Hepatocyte (in vitro differentiated cells): ENCODE results near the gene PRR30.

Source experiments
- CTCF ChIP-seq: fragments of 200-600 bp; sonication (generic); IDR thresholded peaks from 2 replicates; pipeline ENCODE4 v1.5.1; 2016; ENCODE audit warnings: antibody characterized with exemption, mild to moderate bottlenecking; ENCODE audit not compliant: poor library complexity
- EZH2 ChIP-seq: fragments of 200-600 bp; sonication (generic); IDR thresholded peaks from 2 replicates; pipeline ENCODE4 v1.6.1; 2016; ENCODE audit warnings: antibody characterized with exemption, mild to moderate bottlenecking, borderline replicate concordance
- EZH2phosphoT487 ChIP-seq: fragments of 200-600 bp; sonication (generic); IDR thresholded peaks from one replicate; pipeline ENCODE4 v1.6.1; 2018; ENCODE audit warnings: antibody characterized with exemption, mild to moderate bottlenecking, low read depth, moderate library complexity; ENCODE audit not compliant: unreplicated experiment, severe bottlenecking

DNA sequence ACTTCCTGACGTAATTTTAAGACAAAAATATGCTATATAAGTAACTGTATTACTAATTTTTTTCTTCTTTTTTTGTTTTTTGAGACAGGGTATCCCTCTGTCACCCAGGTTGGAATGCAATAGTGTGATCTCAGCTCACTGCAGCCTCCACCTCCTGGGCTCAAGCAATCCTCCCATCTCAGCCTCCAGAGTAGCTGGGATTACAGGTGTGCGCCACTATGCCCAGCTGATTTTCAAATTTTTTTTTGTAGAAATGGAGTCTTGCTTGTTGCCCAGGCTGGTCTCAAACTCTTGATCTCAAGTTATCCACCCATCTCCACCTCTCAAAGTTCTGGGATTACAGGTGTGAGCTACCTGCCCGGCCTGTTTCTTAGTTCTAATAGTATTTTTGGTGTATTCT is 39.3 kb upstream of the PRR30 start:
- TF ChIP-seq CTCF = no peak
- TF ChIP-seq EZH2 = no peak
- TF ChIP-seq EZH2phosphoT487 = no peak
